Motor neuron (in vitro differentiated cells): ENCODE data around the gene FAIM2. TPM values are rescaled to one million over a fixed set of nuclear protein-coding genes. Genes with fewer than 3 reads are reported as not detected.
"Not testable (repeated sequence)": the region's sequence is repeated elsewhere in the genome, so short reads cannot be mapped to it uniquely, and the experiment has no call there.

ENCODE experiments used
- ATAC-seq, 8 experiments: fragments of 200-7000 bp; cut with Tn5 transposase; replicated peaks in 6 of 8; 2 replicates each; pipeline ENCODE4 v1.8.0; 2021; ENCODE audit warnings: mild to moderate bottlenecking in 8 of 8, moderate library complexity in 8 of 8
- H3K27ac ChIP-seq, 2 donors: fragments of 250-450 bp; sonication (Bioruptor Pico); 2 replicates each; pipeline ENCODE4 v1.9.0; 2021; ENCODE audit warnings: antibody characterized with exemption in 2 of 2, mild to moderate bottlenecking in 2 of 2, moderate library complexity in 1 of 2
- H3K4me1 ChIP-seq, 2 donors: fragments of 250-450 bp; sonication (Bioruptor Pico); replicated peaks in 1 of 2; 2 replicates each; pipeline ENCODE4 v1.6.1; 2021; ENCODE audit warnings: antibody characterized with exemption in 2 of 2, mild to moderate bottlenecking in 2 of 2, moderate library complexity in 1 of 2
- H3K4me3 ChIP-seq, 5 donors: fragments of 250-450 bp; sonication (Bioruptor Pico); 2 replicates each; pipeline ENCODE4 v1.9.0; 2021; ENCODE audit warnings: antibody characterized with exemption in 5 of 5, mild to moderate bottlenecking in 5 of 5, moderate library complexity in 4 of 5
- WGBS, 10 experiments: fragments of 450-650 bp; shearing (Covaris generic); methylation state at CpG; one replicate each; pipeline ENCODE4 v1.0.0; 2022; 5-methylcytosine and 5-hydroxymethylcytosine counted together
- in situ Hi-C, 9 experiments: fragments of 400-800 bp; cut with MboI; loops; one replicate each; pipeline ENCODE4 v1.15.0; 2021; ENCODE audit warnings: low sequenced_read_pairs in 9 of 9, low pct_unique_long_range_greater_than_20kb in 2 of 9; ENCODE audit not compliant: unreplicated experiment in 9 of 9
- total RNA-seq, 8 experiments: library from RNA; unstranded; fragments of 300-600 nt; gene quantifications; 2 replicates each; pipeline versions ENCODE4 v1.2.3 to v1.2.4, GENCODE V29; 2022

Gene FAIM2
- total RNA-seq, 8 experiments from 2014 or later = 0.51 to 17.5 (median 15.6) TPM; not detected in 1

- peak; percentile 68 to 94 (median 80) for ATAC-seq
- in situ Hi-C loops = loop anchor here in 1 of 9 experiments (25.0 kb wide), 1 partner anchor 188 kb away; the partner anchor contains the start of gene ASIC1
These were observed 29.4 kb downstream of the FAIM2 start for GRCh38 chr12:49874142-49874897.

GRCh38 chr12:49873361-49873934 is 30.3 kb downstream of the FAIM2 start:
- H3K4me1 ChIP-seq = peaks cover 3 to 4% of the 10 kb centered on the region in 2 donors
- no peak overlapping the region for H3K4me3 ChIP-seq
- 34 to 100% (median 83%) methylated on average over 1 to 3 of the region's 3 CpGs; no CpG with 5 or more reads in 5 of the 10 experiments for WGBS, 10 experiments
- no peak overlapping the region for H3K27ac ChIP-seq
- ATAC-seq = no peak
- in situ Hi-C loops = loop anchor here in 1 of 9 experiments (25.0 kb wide), 1 partner anchor 189 kb away; the partner anchor contains the start of gene ASIC1

More at GRCh38 chr12:49874142-49874897, 29.4 kb downstream of the FAIM2 start:
- no peak overlapping the region for H3K27ac ChIP-seq
- peaks cover 1 to 3% of the 10 kb centered on the region in 2 donors for H3K4me1 ChIP-seq
- no peak overlapping the region for H3K4me3 ChIP-seq
- WGBS, 10 experiments = 0 to 83% (median 37%) methylated on average over 1 to 5 of the region's 12 CpGs; no CpG with 5 or more reads in 1 of the 10 experiments

- Histone ChIP-seq H3K4me1 (peaks cover 3 to 4% of the 10 kb centered on the region in 2 donors), H3K27ac (no peak overlapping the region), H3K4me3 (no peak overlapping the region)
- in situ Hi-C loops = loop anchor here in 1 of 9 experiments (25.0 kb wide), 1 partner anchor 190 kb away; the partner anchor contains the start of gene ASIC1
- no peak for ATAC-seq
- 70 to 94% (median 84%) methylated on average over 1 to 3 of the region's 6 CpGs; no CpG with 5 or more reads in 6 of the 10 experiments for WGBS, 10 experiments
These were observed 30.9 kb downstream of the FAIM2 start for GRCh38 chr12:49872781-49873181.

GRCh38 chr12:49872381-49872780 is 31.3 kb downstream of the FAIM2 start:
- ATAC-seq = no peak
- Histone ChIP-seq H3K27ac (no peak overlapping the region), H3K4me1 (peaks cover 3 to 4% of the 10 kb centered on the region in 2 donors), H3K4me3 (no peak overlapping the region)
- in situ Hi-C loops = loop anchor here in 1 of 9 experiments (25.0 kb wide), 1 partner anchor 190 kb away; the partner anchor contains the start of gene ASIC1
- 87 to 100% (median 100%) methylated on average over 1 to 3 of the region's 5 CpGs; no CpG with 5 or more reads in 4 of the 10 experiments for WGBS, 10 experiments

- not testable (repeated sequence) for H3K27ac ChIP-seq, H3K4me3 ChIP-seq, ATAC-seq, H3K4me1 ChIP-seq
- 24 to 100% (median 80%) methylated on average over 1 to 6 of the region's 8 CpGs; no CpG with 5 or more reads in 3 of the 10 experiments for WGBS, 10 experiments
- in situ Hi-C loops = loop anchor here in 1 of 9 experiments (25.0 kb wide), 1 partner anchor 190 kb away; the partner anchor contains the start of gene ASIC1
These were observed 31.9 kb downstream of the FAIM2 start for GRCh38 chr12:49871811-49872251.

GRCh38 chr12:49871263-49871561 is 32.5 kb downstream of the FAIM2 start:
- no peak for ATAC-seq
- in situ Hi-C loops = loop anchor here in 1 of 9 experiments (25.0 kb wide), 1 partner anchor 191 kb away; the partner anchor contains the start of gene ASIC1
- Histone ChIP-seq H3K4me1 (peaks cover 3 to 4% of the 10 kb centered on the region in 2 donors), H3K4me3 (no peak overlapping the region), H3K27ac (no peak overlapping the region)
- WGBS, 10 experiments = 40 to 100% (median 89%) methylated on average over 1 to 3 of the region's 4 CpGs; no CpG with 5 or more reads in 5 of the 10 experiments

- no peak overlapping the region for H3K27ac ChIP-seq
- H3K4me1 ChIP-seq = peaks cover 3 to 4% of the 10 kb centered on the region in 2 donors
These were observed 33.0 kb downstream of the FAIM2 start for GRCh38 chr12:49870501-49871262.

GRCh38 chr12:49869816-49870500 is 33.7 kb downstream of the FAIM2 start:
- WGBS, 10 experiments = 40 to 100% (median 88%) methylated on average over 1 to 4 of the region's 14 CpGs; no CpG with 5 or more reads in 5 of the 10 experiments
- H3K4me1 ChIP-seq = peaks cover 3 to 4% of the 10 kb centered on the region in 2 donors
- H3K27ac ChIP-seq = no peak overlapping the region
- no peak overlapping the region for H3K4me3 ChIP-seq
- ATAC-seq = no peak
- in situ Hi-C loops = loop anchor here in 1 of 9 experiments (25.0 kb wide), 1 partner anchor 192 kb away; the partner anchor contains the start of gene ASIC1

More at GRCh38 chr12:49870501-49871262, 33.0 kb downstream of the FAIM2 start:
- WGBS, 10 experiments = 40 to 100% (median 84%) methylated on average over 1 to 7 of the region's 11 CpGs; no CpG with 5 or more reads in 4 of the 10 experiments
- in situ Hi-C loops = loop anchor here in 1 of 9 experiments (25.0 kb wide), 1 partner anchor 192 kb away; the partner anchor contains the start of gene ASIC1
- ATAC-seq = no peak
- H3K4me3 ChIP-seq = no peak overlapping the region

GRCh38 chr12:49868952-49869815 is 34.5 kb downstream of the FAIM2 start:
- WGBS, 10 experiments = 0 to 80% (median 60%) methylated on average over 1 to 4 of the region's 16 CpGs; no CpG with 5 or more reads in 3 of the 10 experiments
- no peak overlapping the region for H3K4me3 ChIP-seq
- peaks cover under 1 to 4% of the 10 kb centered on the region in 2 donors for H3K4me1 ChIP-seq
- no peak overlapping the region for H3K27ac ChIP-seq
- in situ Hi-C loops = loop anchor here in 1 of 9 experiments (25.0 kb wide), 1 partner anchor 193 kb away; the partner anchor contains the start of gene ASIC1
- ATAC-seq = peak; percentile 79 to 93 (median 88)

- H3K27ac ChIP-seq = no peak overlapping the region
- in situ Hi-C loops = loop anchor here in 1 of 9 experiments (25.0 kb wide), 1 partner anchor 194 kb away; the partner anchor contains the start of gene ASIC1
- 80 to 100% (median 93%) methylated on average over 2 to 7 of the region's 16 CpGs; no CpG with 5 or more reads in 3 of the 10 experiments for WGBS, 10 experiments
- H3K4me3 ChIP-seq = no peak overlapping the region
- ATAC-seq = no peak
- H3K4me1 ChIP-seq = peaks cover 0 to 4% of the 10 kb centered on the region in 2 donors
These were observed 35.3 kb downstream of the FAIM2 start for GRCh38 chr12:49868449-49868848.
